Stimulated activated naive B cell treated with anti-CD40 and anti-IgM and Interleukin-4, amounts not matched to agents 10 μg/mL and 1 μg/mL and 100 μg/mL, for 72 hours (primary cell): ENCODE measurements around the gene FGF2.

Experiments
- ATAC-seq, 2 donors: fragments of 150-1000 bp; cut with Tn5 transposase; replicated peaks; 2 replicates each; pipeline ENCODE4 v1.10.0; 2021; ENCODE audit warnings: moderate library complexity in 1 of 2
- DNase-seq: peaks from one replicate; pipeline ENCODE4 v3.0.0; 2021
- H3K27ac Mint-ChIP-seq: one replicate; pipeline ENCODE4 v1.8.0; 2022; ENCODE audit warnings: mild to moderate bottlenecking, mixed read lengths
- H3K27me3 Mint-ChIP-seq, 2 donors: one replicate each; pipeline ENCODE4 v1.8.0; 2022; ENCODE audit warnings: mixed read lengths in 2 of 2
- H3K36me3 Mint-ChIP-seq, 2 donors: one replicate each; pipeline ENCODE4 v1.8.0; 2022; ENCODE audit warnings: mixed read lengths in 2 of 2, mild to moderate bottlenecking in 1 of 2
- H3K4me1 Mint-ChIP-seq, 2 donors: one replicate each; pipeline ENCODE4 v1.8.0; 2022; ENCODE audit warnings: mixed read lengths in 2 of 2, mild to moderate bottlenecking in 1 of 2
- H3K4me3 Mint-ChIP-seq, 2 donors: one replicate each; pipeline ENCODE4 v1.8.0; 2022; ENCODE audit warnings: mild to moderate bottlenecking in 2 of 2, mixed read lengths in 2 of 2, moderate library complexity in 1 of 2
- H3K9me3 Mint-ChIP-seq, 2 donors: one replicate each; pipeline ENCODE4 v1.8.0; 2022; ENCODE audit warnings: mixed read lengths in 2 of 2, mild to moderate bottlenecking in 1 of 2

Gene FGF2

GRCh38 chr4:122823476-122823875 lies 3.2 kb upstream of the FGF2 start:
- ATAC-seq = no peak
- Mint-ChIP-seq H3K27ac (no peak overlapping the region), H3K9me3 (peaks cover 0 to 2% of the 10 kb centered on the region in 2 donors), H3K4me1 (peaks cover 10 to 15% of the 10 kb centered on the region in 2 donors), H3K27me3 (peaks cover 57 to 78% of the 10 kb centered on the region in 2 donors), H3K4me3 (no peak overlapping the region), H3K36me3 (peaks cover 0 to 1% of the 10 kb centered on the region in 2 donors)
- no peak for DNase-seq

GRCh38 chr4:122824616-122825015 lies 2.0 kb upstream of the FGF2 start:
- Mint-ChIP-seq H3K36me3 (peaks cover 0 to 1% of the 10 kb centered on the region in 2 donors), H3K4me1 (peaks cover 13 to 22% of the 10 kb centered on the region in 2 donors), H3K4me3 (no peak overlapping the region), H3K27ac (no peak overlapping the region), H3K27me3 (peaks cover 62 to 79% of the 10 kb centered on the region in 2 donors), H3K9me3 (peaks cover 0 to 2% of the 10 kb centered on the region in 2 donors)
- DNase-seq (no peak), ATAC-seq (no peak)

DNA sequence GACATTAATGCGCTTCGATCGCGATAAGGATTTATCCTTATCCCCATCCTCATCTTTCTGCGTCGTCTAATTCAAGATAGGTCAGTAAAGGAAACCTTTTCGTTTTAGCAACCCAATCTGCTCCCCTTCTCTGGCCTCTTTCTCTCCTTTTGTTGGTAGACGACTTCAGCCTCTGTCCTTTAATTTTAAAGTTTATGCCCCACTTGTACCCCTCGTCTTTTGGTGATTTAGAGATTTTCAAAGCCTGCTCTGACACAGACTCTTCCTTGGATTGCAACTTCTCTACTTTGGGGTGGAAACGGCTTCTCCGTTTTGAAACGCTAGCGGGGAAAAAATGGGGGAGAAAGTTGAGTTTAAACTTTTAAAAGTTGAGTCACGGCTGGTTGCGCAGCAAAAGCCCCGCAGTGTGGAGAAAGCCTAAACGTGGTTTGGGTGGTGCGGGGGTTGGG lies 528 bp upstream of the FGF2 start:
- H3K27me3 Mint-ChIP-seq = peaks cover 69 to 78% of the 10 kb centered on the region in 2 donors

DNA sequence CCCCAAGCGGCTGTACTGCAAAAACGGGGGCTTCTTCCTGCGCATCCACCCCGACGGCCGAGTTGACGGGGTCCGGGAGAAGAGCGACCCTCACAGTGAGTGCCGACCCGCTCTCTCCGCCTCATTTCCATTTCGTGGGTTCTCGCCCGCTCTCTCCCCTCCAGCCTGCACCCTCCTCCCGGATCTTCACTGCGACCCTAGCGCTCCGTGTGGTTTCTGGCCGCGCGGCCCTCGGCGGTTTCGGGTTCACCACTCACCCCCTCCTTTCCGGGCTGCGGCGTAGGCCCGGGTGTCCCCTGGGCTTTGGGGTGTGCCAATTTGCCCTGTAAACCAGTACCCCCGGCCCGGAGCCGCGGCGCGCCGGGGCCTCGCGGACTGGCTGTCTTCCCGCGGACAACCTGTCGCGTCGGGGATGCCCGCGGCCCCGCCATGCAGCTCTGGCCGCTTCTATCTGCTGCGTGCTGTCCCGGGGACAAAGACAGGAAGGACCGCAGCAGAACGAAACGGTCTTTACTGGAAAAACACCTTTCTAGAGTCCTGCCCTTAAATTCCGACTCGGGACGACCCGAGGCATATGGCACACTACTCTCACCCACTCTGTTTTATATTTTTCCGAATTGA lies 737 bp downstream of the FGF2 start:
- peaks cover 0 to 2% of the 10 kb centered on the region in 2 donors for H3K9me3 Mint-ChIP-seq
- peak overlapping the region; percentile 85 to 92 for H3K4me3 Mint-ChIP-seq
- DNase-seq = peak; percentile 53
- peaks cover 69 to 80% of the 10 kb centered on the region in 2 donors for H3K27me3 Mint-ChIP-seq
- ATAC-seq = peak; percentile 47 to 67
- peak overlapping the region; percentile 84 for H3K27ac Mint-ChIP-seq
- H3K36me3 Mint-ChIP-seq = peaks cover 0 to 1% of the 10 kb centered on the region in 2 donors
- H3K4me1 Mint-ChIP-seq = peaks cover 13 to 22% of the 10 kb centered on the region in 2 donors

More for the DNA sequence above, 528 bp upstream of the FGF2 start:
- peak overlapping the region; percentile 3 to 31 for H3K4me3 Mint-ChIP-seq
- H3K9me3 Mint-ChIP-seq = peaks cover 0 to 2% of the 10 kb centered on the region in 2 donors
- peaks cover 13 to 22% of the 10 kb centered on the region in 2 donors for H3K4me1 Mint-ChIP-seq
- ATAC-seq (no peak), DNase-seq (no peak)
- H3K27ac Mint-ChIP-seq = no peak overlapping the region
- H3K36me3 Mint-ChIP-seq = peaks cover 0 to 1% of the 10 kb centered on the region in 2 donors

GRCh38 chr4:122827879-122828601 lies 1.4 kb downstream of the FGF2 start:
- Mint-ChIP-seq H3K27ac (peak overlapping the region; percentile 84), H3K36me3 (peaks cover 0 to 1% of the 10 kb centered on the region in 2 donors), H3K27me3 (peaks cover 74 to 86% of the 10 kb centered on the region in 2 donors), H3K4me1 (peaks cover 13 to 22% of the 10 kb centered on the region in 2 donors), H3K4me3 (peak overlapping the region; percentile 85 to 92), H3K9me3 (peaks cover 0 to 2% of the 10 kb centered on the region in 2 donors)
- peak; percentile 92 to 95 for ATAC-seq
- DNase-seq = peak; percentile 65

DNA sequence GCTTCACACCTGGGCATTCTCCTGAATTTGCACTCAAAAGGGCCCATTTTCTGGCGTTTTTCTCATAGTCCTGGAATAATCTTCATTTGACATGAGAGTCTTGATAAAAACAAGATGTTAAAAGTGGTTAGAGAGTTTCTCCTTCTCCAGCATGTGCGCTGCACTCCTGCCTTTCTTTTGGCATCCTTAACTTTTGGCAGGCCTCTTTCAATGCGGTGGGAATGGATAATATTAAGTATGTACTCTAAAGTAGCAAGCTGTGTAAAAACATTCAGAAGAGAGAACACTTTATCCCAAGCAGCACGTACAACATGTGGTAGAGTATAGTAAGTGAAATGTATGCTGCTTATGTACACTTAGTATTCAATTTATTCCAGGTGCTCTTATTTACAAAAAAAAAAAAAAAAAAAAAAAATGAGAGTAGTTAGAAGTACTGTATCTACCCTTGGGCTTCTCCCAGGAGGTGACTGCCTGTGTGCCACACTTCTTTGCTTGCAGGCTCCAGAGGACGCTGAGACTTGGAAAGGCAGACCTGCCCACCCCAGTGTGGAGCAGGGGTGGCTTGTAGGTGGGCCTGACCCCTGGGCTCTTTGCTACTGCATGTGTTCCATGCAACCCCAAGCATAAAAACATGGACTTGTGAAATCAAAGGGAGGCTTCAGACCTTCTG lies 3.9 kb downstream of the FGF2 start:
- ATAC-seq (no peak), DNase-seq (no peak)
- H3K27ac Mint-ChIP-seq = no peak overlapping the region
- peaks cover 13 to 22% of the 10 kb centered on the region in 2 donors for H3K4me1 Mint-ChIP-seq
- peaks cover 0 to 1% of the 10 kb centered on the region in 2 donors for H3K36me3 Mint-ChIP-seq
- H3K4me3 Mint-ChIP-seq = no peak overlapping the region
- peaks cover 65 to 69% of the 10 kb centered on the region in 2 donors for H3K27me3 Mint-ChIP-seq
- H3K9me3 Mint-ChIP-seq = no peaks in the 10 kb centered on the region

GRCh38 chr4:122831515-122832196 lies 5.0 kb downstream of the FGF2 start:
- peaks cover 57 to 61% of the 10 kb centered on the region in 2 donors for H3K27me3 Mint-ChIP-seq
- peaks cover 13 to 22% of the 10 kb centered on the region in 2 donors for H3K4me1 Mint-ChIP-seq
- H3K9me3 Mint-ChIP-seq = no peaks in the 10 kb centered on the region
- peaks cover 0 to 1% of the 10 kb centered on the region in 2 donors for H3K36me3 Mint-ChIP-seq
- ATAC-seq = no peak
- no peak overlapping the region for H3K4me3 Mint-ChIP-seq
- H3K27ac Mint-ChIP-seq = no peak overlapping the region
- DNase-seq = no peak

DNA sequence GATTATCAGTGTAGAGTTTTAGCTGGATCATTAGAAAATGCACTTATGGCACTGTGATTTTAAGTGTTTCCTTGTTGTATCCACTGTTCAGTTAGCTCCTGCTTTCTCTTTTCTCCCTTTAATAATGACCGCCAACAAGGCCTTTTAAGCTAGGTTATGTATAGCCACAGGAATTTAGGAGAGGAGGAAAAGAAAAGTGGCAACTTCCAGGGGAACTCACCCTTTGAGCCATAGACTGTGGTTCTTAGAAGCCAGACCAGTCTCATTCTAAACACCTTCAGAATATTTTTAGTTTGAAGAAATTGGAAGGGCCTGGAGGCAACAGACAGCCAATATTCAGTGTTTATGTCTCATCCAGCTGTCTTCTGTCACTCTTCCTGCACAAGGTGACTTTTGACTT lies 6.1 kb downstream of the FGF2 start:
- Mint-ChIP-seq H3K27me3 (peaks cover 53 to 59% of the 10 kb centered on the region in 2 donors), H3K4me3 (no peak overlapping the region)
- no peak for ATAC-seq

GRCh38 chr4:122833999-122834398 lies 7.4 kb downstream of the FGF2 start:
- H3K36me3 Mint-ChIP-seq = no peaks in the 10 kb centered on the region
- peaks cover 2 to 3% of the 10 kb centered on the region in 2 donors for H3K4me1 Mint-ChIP-seq
- DNase-seq = no peak
- H3K27me3 Mint-ChIP-seq = peaks cover 41 to 50% of the 10 kb centered on the region in 2 donors
- ATAC-seq = no peak
- no peak overlapping the region for H3K4me3 Mint-ChIP-seq
- H3K9me3 Mint-ChIP-seq = no peaks in the 10 kb centered on the region
- no peak overlapping the region for H3K27ac Mint-ChIP-seq

More for the DNA sequence above, 6.1 kb downstream of the FGF2 start:
- H3K9me3 Mint-ChIP-seq = no peaks in the 10 kb centered on the region
- no peak overlapping the region for H3K27ac Mint-ChIP-seq
- H3K4me1 Mint-ChIP-seq = peaks cover 11 to 15% of the 10 kb centered on the region in 2 donors
- no peak for DNase-seq
- no peaks in the 10 kb centered on the region for H3K36me3 Mint-ChIP-seq

GRCh38 chr4:122836941-122837340 lies 10.3 kb downstream of the FGF2 start:
- ATAC-seq = no peak
- H3K36me3 Mint-ChIP-seq = no peaks in the 10 kb centered on the region

DNA sequence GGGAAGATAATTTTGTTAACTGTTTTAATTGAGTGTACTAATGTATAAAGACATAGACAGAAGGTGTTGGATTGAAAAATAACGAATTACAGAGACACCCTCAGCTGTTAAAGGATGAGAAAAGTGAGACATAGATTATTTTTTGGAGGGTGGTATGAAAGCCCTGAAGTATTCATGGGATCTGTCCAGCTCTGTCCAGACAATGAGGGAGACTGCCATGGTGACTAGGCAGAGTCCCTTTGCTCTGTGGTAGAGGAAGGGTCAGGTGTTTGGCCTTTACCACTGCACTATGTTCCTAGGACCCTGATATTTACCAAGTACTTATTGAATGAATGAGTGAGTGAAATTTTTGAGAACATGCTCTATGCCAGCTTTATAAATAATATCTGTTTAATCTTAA lies 11.4 kb downstream of the FGF2 start:
- no peak for DNase-seq
- Mint-ChIP-seq H3K27me3 (peaks cover 24 to 28% of the 10 kb centered on the region in 2 donors), H3K9me3 (no peaks in the 10 kb centered on the region), H3K4me1 (no peaks in the 10 kb centered on the region), H3K27ac (no peak overlapping the region), H3K36me3 (no peaks in the 10 kb centered on the region), H3K4me3 (no peak overlapping the region)
- no peak for ATAC-seq

More at GRCh38 chr4:122836941-122837340, 10.3 kb downstream of the FGF2 start:
- Mint-ChIP-seq H3K27me3 (peaks cover 31 to 36% of the 10 kb centered on the region in 2 donors), H3K4me3 (no peak overlapping the region), H3K4me1 (no peaks in the 10 kb centered on the region), H3K9me3 (no peaks in the 10 kb centered on the region), H3K27ac (no peak overlapping the region)
- no peak for DNase-seq

GRCh38 chr4:122842392-122842791 lies 15.8 kb downstream of the FGF2 start:
- DNase-seq = no peak
- no peak for ATAC-seq
- Mint-ChIP-seq H3K4me1 (peaks cover 0 to 2% of the 10 kb centered on the region in 2 donors), H3K9me3 (peaks cover 0 to 2% of the 10 kb centered on the region in 2 donors), H3K27me3 (peaks cover 17 to 30% of the 10 kb centered on the region in 2 donors), H3K27ac (no peak overlapping the region), H3K36me3 (no peaks in the 10 kb centered on the region), H3K4me3 (no peak overlapping the region)

DNA sequence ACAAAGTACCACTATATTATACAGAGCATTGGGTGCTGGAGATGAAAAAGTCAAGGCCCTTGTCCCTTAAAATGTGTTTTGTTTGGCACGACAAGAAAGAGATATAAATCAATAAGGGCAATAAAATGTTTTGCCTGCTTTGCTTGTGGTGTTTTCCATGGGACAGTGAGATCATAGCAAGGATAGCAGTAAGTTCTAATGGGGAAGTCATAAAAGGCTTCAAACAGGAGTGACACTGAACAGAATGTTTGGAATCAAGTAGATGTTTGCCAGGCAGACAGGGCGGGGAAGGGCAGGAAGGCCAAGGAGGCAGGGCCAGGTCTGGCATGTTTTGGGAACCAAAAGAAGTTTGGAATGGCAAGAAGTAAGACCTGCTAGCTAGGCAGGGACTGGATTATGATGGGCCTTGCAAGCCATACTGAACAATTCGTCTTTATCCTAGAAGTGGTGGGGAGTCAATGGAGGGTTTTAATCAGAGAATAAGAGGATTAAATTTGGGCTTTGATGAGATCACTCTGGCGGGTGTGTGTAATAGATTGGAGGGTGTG lies 16.4 kb downstream of the FGF2 start:
- Mint-ChIP-seq H3K27ac (no peak overlapping the region), H3K4me1 (peaks cover 0 to 2% of the 10 kb centered on the region in 2 donors), H3K9me3 (peaks cover 0 to 2% of the 10 kb centered on the region in 2 donors), H3K36me3 (no peaks in the 10 kb centered on the region), H3K27me3 (peaks cover 15 to 30% of the 10 kb centered on the region in 2 donors), H3K4me3 (no peak overlapping the region)
- DNase-seq = no peak
- no peak for ATAC-seq
